ENCODE data around the gene MAGI2.

MAGI2 gene

DNA sequence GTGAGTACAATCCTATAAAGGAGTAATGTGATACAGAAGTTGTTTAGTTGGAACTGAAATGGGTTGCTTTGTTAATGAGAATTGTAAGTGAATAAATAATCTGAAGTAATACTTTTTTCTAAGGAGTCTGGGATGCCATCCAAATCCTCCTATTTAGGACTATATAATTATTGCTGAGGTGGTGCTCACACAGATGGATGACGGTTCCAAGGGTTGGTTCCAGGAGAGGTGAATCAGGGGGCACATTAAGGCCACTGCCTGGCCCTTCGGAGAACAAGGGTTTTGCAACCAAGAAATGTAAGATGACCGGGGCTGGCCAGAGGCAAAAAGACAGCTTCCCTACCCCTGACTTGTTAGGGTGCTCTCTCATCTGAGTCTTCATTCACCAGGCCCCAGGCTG lies 1302.2 kb downstream of the MAGI2 start:
- DNase-seq, result no peak

DNA sequence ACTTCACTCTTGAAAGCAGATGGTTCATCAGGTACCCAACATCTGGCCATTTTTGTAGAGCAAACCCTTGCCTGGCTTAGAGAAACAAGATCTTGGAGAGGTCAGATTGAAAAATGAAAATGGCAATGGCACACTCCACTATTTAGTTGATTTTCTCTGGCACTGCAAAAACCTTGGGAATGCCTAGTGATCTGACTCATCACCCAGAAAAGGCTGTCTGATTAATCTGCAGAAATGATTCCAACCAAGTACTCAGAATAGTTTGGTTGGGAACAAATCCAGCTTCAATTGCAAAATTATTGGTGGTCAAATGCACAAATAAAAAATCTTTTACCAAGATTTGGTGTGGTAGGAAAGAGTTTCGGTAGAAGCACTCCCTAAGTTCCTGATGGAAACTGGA lies 1303.7 kb downstream of the MAGI2 start:
- DNase-seq, result no peak

- no peak for DNase-seq
These were observed 1305.1 kb downstream of the MAGI2 start for GRCh38 chr7:78148166-78148894.

DNA sequence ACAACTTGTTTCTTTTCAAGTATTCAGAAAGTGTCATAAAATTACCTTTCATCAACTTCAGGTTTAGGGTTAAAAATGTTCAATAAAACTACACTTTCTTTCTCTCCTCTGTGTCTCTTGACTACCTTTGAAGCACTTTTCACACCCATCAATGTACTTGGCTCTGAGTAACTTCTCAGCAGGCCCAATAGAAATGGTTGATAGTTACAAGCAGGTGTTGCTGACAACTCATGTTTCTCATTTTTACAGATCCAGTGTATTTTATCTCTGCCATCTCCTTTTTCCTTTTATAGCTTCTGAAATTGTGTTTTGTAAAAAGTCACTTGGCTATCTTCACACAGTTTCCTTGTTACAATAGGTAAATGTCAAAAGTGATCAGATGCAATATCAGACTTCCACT lies 1306.9 kb downstream of the MAGI2 start:
- DNase-seq, result no peak

DNA sequence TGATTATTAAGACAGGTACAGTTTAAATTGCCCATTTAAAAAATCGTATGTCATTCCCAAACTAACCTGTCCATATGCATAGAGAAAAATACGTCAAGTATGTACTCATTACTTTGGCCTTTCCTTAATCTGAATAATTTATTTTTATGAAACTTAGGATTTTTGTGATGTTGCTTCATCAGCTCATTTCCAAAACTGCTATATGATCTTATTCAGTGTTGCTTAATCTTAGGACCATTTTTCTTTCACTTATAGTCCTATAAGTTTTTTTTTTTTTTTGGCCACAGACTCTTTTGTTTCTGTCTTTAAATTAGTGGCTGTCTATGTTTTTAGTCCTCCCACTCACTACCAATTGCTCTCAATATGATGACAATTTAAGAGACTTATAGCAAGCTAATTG lies 1309.8 kb downstream of the MAGI2 start:
- DNase-seq, result no peak

DNA sequence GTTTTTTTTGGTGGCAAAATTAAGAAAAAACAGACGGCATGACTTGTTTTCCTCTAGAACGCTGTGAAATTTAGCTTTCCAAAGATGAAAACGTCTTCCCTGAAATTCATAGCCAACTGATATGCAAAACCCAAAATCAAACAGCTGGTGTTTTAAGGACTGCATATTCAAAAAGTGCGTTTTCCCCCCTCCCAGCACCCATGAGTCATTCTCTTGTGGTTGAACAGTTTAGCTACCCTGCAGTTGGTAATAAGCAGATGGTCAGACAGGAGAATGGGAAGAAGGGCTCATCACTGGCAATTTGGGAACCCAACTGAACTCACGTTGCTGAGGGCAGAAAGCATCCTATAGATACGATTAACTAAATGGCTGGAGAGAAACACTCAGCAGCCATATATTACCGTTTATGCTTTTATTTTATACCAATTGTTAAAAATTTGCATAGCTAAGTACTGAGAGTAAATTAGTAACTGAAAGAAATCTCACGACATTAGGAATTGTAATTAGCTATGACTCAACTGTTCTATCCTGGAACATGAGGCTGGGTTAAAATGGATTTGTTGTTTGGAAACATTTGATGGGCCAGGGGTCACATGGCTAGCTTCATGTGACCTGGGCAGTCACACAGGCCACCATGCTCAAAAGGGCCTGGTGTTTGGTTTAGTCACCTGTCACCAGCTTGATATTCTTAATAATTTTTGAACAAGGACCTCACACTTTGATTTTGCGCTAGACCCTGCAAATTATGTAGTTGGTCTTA lies 1311.8 kb downstream of the MAGI2 start:
- DNase-seq, result no peak

DNA sequence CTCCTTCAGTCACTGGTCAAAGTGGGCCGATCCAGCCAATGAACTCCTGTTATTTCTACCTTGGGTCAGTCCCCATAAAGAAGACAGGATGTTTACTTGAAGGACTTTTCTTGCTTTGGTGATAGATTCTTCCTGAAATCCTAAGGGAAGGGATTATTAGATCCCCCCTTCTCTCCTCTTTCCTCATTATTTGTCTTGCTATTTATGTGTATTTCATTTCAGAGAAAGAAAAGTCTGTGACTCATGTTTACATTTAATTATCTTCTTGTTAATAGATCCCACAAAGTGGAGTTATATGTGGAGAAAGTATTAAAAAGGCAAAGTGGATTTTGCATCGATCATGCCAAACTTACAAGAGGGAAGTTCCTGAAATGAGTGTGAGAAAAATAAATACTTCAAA lies 1313.4 kb downstream of the MAGI2 start:
- DNase-seq, result no peak

DNA sequence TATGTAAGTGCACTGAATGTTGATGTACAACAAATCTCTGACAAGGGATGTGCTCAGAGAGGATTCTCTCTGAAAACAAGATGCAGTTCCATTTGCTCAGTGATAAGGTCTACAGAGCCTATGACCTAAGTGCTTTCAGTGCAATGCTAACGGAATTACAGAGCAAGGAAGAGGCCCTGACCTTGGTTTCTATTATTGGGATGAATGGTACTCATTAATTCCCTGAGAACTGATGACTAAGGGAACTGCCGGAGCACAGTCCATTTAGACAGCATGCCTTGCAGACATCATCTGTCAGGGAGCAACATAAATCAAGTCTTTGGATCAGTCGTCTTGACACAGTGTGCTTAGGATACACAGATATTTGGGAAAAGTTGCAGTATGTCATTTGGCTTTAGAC lies 1314.1 kb downstream of the MAGI2 start:
- no peak for DNase-seq

- DNase-seq, result no peak
These were observed 1318.7 kb downstream of the MAGI2 start for GRCh38 chr7:78134774-78135173.

DNA sequence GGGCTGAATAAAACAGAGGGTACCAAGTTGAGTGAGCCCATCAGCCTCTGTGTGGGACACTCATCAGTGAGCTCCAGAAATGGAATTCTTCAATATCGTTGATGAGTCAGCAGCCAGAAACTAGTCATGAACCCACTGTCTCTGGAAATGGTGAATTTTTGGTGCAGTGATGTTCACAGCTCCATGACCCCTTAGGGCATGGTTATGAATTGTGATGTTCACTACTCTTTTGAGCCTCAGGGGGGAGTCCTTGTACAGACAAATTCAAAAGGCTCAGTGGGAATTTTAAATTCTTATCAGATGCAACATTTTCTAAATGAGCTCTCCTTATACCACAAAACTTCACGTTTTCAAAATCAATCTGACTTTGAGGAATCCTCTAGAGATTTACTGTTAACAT lies 1319.2 kb downstream of the MAGI2 start:
- DNase-seq, result no peak

DNA sequence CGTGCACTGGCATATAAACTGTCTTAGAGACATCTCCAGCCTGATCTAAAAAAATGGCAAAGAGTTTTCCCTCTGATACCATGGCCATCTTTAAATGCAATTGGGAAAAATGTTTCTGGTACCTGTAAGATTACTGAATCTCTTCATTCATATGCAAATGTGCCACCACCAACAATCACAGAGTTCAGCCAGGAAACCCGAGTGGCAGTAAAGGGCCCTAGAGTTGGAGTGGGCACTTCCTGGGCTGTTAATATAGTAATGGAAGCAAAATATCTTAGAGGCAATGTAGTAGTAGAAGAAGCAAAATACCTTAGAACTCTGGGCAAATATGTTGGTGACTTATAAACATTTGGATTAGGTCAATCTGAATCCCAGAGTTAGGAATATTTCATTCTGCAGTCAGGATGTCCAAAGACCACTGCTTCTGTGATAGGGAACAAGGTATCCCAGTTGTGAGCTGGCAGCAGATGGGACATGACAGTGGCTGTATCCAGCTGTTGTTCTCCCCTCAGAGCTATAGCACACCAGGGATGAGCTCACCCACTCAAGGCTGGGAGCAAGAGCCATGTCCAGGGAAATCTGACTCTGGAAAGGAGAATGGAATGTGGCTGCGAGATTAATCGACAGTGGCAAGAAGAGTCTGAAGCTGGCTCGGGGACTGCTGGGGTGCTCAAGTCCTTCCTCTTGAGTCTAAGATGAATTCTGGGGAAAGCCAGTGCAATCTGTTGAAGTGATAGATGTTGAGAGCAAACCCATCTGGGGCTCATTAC lies 1322.8 kb downstream of the MAGI2 start:
- no peak for DNase-seq

DNA sequence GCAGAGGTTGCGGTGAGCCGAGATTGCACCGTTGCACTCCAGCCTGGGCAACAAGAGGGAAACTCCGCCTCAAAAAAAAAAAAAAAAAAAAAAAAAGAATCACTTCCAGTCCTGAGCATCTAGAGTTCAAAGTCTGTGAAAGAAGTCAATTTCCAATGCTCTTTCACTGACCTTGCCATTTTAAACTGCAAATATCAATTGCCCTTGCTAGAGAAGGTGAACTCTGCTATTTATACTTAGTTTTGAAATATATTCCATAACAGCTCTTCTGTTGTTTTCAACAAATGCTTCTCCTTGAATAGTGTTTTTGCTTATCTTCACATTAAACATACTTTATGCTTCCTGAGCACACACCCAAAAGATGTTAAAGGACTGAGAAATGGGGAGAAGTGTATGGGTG lies 1323.6 kb downstream of the MAGI2 start:
- no peak for DNase-seq

DNA sequence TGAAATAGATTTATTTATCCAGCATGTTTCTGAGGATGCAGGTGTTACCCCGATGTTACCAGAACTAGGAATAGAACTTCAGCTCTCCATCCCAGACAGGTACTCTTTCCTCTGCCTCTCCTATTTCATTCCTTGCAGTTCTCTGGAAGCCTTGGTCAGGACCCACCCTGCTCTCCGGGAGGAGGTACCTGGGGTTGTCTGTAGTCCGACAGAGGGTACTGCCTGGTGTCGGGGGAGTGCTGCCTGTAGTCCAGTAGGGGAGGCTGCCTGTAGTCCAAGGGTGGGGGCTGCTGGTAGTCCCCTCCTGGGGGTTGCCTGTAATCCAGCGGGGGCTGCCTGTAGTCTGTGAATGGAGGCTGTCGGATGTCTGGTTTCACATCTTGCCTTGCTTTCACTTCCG lies 1326.5 kb downstream of the MAGI2 start:
- no peak for DNase-seq

DNA sequence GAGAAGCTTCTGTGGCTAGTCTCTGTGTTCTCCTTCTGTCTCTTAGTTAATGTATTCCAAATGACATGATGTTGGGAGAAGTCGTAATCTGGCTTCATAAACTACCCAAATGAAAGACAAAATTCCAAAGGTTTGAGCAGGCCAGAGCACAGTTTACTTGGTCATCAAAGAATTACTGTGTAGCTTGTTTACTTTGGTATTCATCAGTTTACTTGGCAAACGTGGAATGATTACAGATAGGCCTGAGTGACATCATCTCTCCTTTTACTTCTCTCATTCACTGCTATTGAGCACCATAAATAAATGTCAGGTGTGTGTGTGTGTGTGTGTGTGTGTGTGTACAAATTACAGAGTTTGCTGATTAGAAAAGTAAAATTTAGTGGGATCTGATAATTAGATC lies 1327.6 kb downstream of the MAGI2 start:
- no peak for DNase-seq

DNA sequence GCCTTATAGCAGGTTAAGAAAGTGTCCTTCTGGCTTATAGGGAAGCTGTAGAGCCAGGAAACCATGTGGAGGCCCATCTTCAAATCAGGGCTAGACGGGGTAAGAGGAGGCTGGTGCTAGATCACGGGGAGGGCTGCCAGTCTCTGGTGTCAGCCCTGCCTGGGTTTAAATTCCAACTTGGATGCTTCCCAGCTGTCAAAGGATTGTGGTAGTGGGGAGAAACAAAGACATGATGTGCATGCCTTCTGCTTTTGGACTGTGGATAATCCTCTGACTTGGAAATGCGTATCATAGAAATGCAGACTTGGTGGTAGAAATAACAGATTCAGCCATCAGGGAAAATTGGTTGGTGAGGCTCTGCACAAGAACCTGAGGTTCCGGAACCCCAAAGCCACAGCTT lies 1329.3 kb downstream of the MAGI2 start:
- no peak for DNase-seq

DNA sequence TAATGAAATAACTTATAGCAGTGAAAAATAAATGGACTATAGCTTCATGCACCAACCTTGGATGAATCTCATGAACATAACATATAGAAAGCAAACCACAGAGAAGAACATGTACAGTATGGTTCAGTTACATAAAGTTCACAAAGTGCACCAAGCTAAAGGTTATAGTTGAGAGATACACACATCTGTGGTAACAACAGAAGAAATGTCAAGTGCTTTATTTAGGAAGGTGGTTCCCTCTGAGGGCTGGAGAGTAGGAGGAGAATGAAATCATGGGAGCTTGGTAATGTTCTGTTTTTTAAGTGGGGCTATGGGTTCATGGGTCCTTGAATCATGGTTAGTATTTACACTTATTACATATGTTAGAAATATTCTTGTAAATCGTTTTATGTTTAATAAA lies 1331.6 kb downstream of the MAGI2 start:
- DNase-seq, result no peak

DNA sequence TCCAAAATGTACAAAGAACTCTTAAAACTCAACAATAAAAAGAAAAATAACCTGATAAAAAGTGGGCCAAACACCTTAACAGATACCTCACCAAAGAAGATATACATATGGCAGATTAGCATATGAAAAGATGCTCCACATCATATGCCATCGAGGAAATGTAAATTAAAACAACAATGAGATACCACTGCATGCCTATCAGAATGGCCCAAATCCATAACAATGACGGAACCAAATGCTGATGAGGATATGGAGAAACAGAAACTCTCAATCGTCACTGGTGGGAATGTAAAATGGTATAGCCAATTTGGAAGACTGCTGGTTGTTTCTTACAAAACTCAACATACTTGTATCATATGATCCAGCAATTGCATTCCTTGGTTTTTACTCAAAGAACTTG lies 1335.0 kb downstream of the MAGI2 start:
- DNase-seq, result no peak

GRCh38 chr7:78115876-78116275 lies 1337.6 kb downstream of the MAGI2 start:
- no peak for DNase-seq

DNA sequence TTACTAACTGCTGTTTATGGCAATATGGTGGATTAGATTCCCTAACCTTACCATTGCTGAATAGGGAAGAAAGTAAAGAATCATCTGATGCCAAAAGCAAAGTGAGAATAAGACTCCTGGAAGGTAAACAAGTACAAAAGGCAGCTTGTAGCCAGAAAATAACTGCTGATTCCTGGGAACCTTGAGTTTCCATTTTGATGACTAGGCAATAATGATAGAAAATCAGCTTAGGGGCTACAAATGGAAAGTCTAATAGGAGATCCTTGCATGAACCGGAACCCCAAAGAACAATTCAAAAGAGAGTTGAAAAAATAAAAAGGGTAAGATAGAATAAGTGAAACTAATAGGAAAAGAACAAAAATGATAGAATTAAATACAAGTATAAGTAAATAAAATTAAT lies 1338.5 kb downstream of the MAGI2 start:
- DNase-seq, result no peak

DNA sequence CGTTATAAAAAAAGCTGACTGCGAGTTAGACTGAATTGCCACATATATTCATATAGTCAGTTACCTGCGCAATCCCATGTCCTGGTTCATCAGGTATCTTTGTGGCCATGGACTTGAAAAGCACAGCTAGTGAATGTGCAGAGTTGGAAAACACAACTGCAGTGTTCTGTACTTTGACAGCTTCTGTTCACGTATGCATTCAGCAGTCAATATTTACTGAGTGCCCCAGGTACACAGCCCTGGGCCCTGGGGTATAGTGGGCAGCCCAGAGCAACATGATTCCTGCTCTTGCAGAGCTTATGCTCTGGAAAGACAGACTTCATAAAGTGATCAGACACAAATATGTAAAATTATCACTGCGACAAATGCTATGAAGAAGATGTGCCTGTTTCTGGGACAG lies 1341.0 kb downstream of the MAGI2 start:
- no peak for DNase-seq

DNA sequence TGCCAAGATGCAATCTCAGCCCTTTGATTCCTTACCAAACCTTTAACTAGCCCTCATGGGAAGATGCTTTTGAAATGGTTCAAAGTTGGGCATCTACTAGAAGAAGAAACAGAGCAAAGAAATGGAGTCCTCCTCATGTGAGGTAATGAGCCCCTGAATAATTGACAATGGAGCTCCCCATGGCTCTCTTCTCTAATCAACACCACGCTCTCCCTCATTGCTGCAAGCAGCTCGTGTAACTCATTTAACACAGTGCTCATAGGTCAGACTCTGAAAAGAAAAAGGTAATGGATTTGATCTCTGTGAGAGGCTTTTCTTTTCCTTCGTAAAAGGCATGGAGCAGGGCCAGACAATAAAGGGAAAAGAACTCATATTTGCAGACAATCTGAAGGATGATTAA lies 1342.1 kb downstream of the MAGI2 start:
- no peak for DNase-seq

DNA sequence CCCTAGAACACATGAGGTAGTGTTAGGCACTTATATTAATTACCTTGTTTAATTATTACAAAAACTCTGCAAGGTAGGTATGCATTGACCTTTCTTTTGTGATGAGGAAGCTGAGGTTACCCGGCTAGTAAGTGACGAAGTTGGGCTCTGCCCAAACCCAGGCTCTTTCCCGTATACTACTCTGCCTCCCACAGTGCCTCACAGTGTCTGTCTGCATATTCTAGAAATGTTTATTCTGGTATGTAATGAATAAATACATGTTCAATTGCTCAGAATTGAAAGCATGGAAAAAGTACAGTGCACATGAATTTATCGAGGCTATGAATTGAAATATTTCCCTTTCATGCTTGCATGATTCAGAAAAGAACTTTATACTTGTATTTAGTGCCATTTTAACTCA lies 1350.0 kb downstream of the MAGI2 start:
- DNase-seq, result no peak

- no peak for DNase-seq
These were observed 1352.4 kb downstream of the MAGI2 start for GRCh38 chr7:78101076-78101475.
